ENCODE measurements around the gene NGDN. TPM values are rescaled to one million over a fixed set of nuclear protein-coding genes. Genes with fewer than 3 reads are reported as not detected.

NGDN gene
- total and polyA plus RNA-seq, 2 of the 4 experiments (the other 2 are of a cell fraction) = 48.1 to 49.8 TPM

DNA sequence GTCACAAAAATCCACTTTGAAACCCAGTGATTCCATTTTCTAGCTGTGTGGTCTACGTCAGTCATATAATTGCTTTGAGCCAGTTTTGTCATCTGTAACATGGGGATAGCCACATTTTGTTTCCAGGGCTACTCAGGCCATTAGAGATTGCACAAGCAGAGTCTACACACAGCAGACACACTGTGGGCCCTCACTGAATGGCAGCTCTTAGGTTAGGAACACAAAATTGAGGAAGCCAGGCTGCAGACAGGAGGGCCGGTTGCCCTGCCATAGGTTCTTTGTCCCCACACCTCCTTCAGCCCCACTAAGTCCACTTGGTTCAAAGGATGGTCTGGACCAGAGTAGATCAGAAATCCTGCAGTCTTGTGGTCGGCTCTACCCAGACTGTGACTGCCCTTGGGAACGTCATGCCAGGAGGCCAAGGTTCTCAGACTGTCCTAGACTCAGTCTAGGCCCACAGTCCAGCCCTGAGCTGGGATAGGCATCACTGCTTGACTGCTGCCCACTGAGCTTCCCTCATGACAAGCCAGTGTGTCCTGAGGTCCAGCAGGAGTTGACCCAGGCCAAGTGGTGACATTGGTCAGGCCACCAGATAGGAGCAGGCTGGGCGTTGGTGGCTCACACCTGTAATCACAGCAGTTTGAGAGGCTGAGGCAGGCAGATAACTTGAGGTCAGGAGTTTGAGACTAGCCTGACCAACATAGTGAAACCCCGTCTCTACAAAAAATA is 30.2 kb upstream of the NGDN start (continued):
- no peak for TF ChIP-seq NFE2L2 (IDR thresholded peaks at IDR 0.05; ENCODE audit: low read depth, low read length)

DNA sequence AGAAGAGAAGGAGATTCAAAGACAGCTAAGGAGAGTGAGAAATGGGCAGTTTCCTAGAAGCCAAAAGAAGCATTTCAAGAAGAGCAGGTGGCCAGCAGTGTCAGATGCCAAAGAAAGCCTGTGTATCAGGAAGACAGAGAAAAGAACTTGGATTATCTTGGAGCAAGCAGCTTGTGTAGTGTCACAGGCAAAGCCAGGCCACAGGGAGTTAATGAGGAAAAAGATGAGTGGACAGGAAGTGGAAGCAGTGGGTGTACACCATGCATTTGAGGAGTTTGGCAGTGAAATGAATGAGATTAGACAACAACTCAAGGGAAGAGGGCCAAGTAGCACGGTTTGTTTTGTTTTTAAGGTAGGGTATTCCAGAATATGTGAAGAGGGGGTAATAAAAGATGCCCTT is 28.4 kb upstream of the NGDN start:
- H2AK5ac ChIP-seq (ENCODE audit: low read depth, low read length) = no peak overlapping the region
- DNase-seq (no peak), ATAC-seq (ENCODE audit: low read depth) (no peak)
- no peak overlapping the region for H3K18ac ChIP-seq (ENCODE audit: low read depth, low read length)
- H4K91ac ChIP-seq (ENCODE audit: insufficient read depth, low read depth, low read length) = no peak overlapping the region
- no peak overlapping the region for H4K5ac ChIP-seq (ENCODE audit: low read depth, low read length)
- WGBS, 2 experiments (ENCODE audit: extremely low coverage in 2 of 2, insufficient read length in 1 of 2) = no CpG with 5 or more reads among the region's 1 CpG
- no peak overlapping the region for H2AK9ac ChIP-seq (replicated peaks; ENCODE audit: low read depth, low read length, poor library complexity)
- H3K27ac ChIP-seq (ENCODE audit: insufficient read depth, low read length) = no peak overlapping the region
- dilution Hi-C loops (cut with HindIII; ENCODE audit: low sequenced_read_pairs, unreplicated experiment) = no loop called here
- H3K4me2 ChIP-seq (ENCODE audit: low read depth, low read length) = no peak overlapping the region
- in situ Hi-C loops (cut with MboI; ENCODE audit: low sequenced_read_pairs) = no loop called here
- no peak overlapping the region for H2BK120ac ChIP-seq (ENCODE audit: low read depth, low read length)
- no peak overlapping the region for H2BK15ac ChIP-seq (ENCODE audit: low read depth, low read length)
- H3K4me1 ChIP-seq (ENCODE audit: control insufficient read depth, insufficient read depth, low read length) = no peaks in the 10 kb centered on the region
- H3K9me1 ChIP-seq (ENCODE audit: insufficient read depth, low read length) = no peaks in the 10 kb centered on the region; the same call in 1 of the 2 replicates
- H3K79me1 ChIP-seq (ENCODE audit: low read depth in 1 of 2, low read length in 2 of 2) = no peaks in the 10 kb centered on the region
- no peak overlapping the region for H3K4ac ChIP-seq (ENCODE audit: low read depth, low read length)
- no peaks in the 10 kb centered on the region for H3K36me3 ChIP-seq (ENCODE audit: control insufficient read depth, insufficient read depth, low read length)
- intact Hi-C loops (cut with micrococcal nuclease) = no loop called here
- H3K4me3 ChIP-seq (ENCODE audit: insufficient read depth, low read depth, low read length) = no peak overlapping the region
- no peak overlapping the region for H3K14ac ChIP-seq (replicated peaks; ENCODE audit: low read depth, low read length)
- H4K20me1 ChIP-seq (ENCODE audit: insufficient read depth, low read length) = no peaks in the 10 kb centered on the region
- no peak overlapping the region for H4K8ac ChIP-seq (ENCODE audit: low read depth in 2 of 2, low read length in 2 of 2)
- no peak overlapping the region for H3K9ac ChIP-seq (ENCODE audit: low read depth, low read length)
- no peak overlapping the region for H2AFZ ChIP-seq (replicated peaks; ENCODE audit: low read length, poor library complexity)
- H2BK5ac ChIP-seq (ENCODE audit: low read depth, low read length, poor library complexity, severe bottlenecking) = no peak overlapping the region
- H3K56ac ChIP-seq (ENCODE audit: extremely low read depth, insufficient read depth, low read length) = no peak overlapping the region
- ChIA-PET CTCF (no interaction called here), POLR2A (ENCODE audit: unreplicated experiment) (no interaction called here)
- H2BK20ac ChIP-seq (ENCODE audit: low read depth, low read length) = no peak overlapping the region
- BruUV-seq (replicated peaks) = no TSS peak
- peaks cover 34% of the 10 kb centered on the region for H3K27me3 ChIP-seq (ENCODE audit: control insufficient read depth, insufficient read depth, low read length)
- no peak overlapping the region for H3K23ac ChIP-seq (ENCODE audit: low read depth, low read length)
- H3K9me3 ChIP-seq (ENCODE audit: control insufficient read depth, insufficient read depth, low read length) = no peaks in the 10 kb centered on the region
- TF ChIP-seq SMC3 (IDR thresholded peaks at IDR 0.05; ENCODE audit: low read depth, low read length) (no peak), RFX5 (IDR thresholded peaks at IDR 0.05; ENCODE audit: low read depth, low read length) (no peak), CHD1 (IDR thresholded peaks at IDR 0.05; ENCODE audit: low read depth, low read length) (no peak), CEBPB (IDR thresholded peaks at IDR 0.05; ENCODE audit: low read depth, low read length) (no peak), NFE2L2 (IDR thresholded peaks at IDR 0.05; ENCODE audit: low read depth, low read length) (no peak), FOS (IDR thresholded peaks at IDR 0.05; ENCODE audit: low read depth, low read length) (no peak), RAD21 (IDR thresholded peaks at IDR 0.05; ENCODE audit: low read length) (no peak), MAZ (IDR thresholded peaks at IDR 0.05; ENCODE audit: borderline replicate concordance, low read depth, low read length) (no peak), RCOR1 (IDR thresholded peaks at IDR 0.05; ENCODE audit: insufficient replicate concordance, low read length) (no peak), MAFK (IDR thresholded peaks at IDR 0.05; ENCODE audit: low read depth, low read length) (no peak)
- TF ChIP-seq, protein P1, sequence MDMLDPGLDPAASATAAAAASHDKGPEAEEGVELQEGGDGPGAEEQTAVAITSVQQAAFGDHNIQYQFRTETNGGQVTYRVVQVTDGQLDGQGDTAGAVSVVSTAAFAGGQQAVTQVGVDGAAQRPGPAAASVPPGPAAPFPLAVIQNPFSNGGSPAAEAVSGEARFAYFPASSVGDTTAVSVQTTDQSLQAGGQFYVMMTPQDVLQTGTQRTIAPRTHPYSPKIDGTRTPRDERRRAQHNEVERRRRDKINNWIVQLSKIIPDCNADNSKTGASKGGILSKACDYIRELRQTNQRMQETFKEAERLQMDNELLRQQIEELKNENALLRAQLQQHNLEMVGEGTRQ (IDR thresholded peaks at IDR 0.05; ENCODE audit: low read depth, low read length) = no peak
- TF ChIP-seq, protein P2, sequence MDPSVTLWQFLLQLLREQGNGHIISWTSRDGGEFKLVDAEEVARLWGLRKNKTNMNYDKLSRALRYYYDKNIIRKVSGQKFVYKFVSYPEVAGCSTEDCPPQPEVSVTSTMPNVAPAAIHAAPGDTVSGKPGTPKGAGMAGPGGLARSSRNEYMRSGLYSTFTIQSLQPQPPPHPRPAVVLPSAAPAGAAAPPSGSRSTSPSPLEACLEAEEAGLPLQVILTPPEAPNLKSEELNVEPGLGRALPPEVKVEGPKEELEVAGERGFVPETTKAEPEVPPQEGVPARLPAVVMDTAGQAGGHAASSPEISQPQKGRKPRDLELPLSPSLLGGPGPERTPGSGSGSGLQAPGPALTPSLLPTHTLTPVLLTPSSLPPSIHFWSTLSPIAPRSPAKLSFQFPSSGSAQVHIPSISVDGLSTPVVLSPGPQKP (IDR thresholded peaks at IDR 0.05; ENCODE audit: borderline replicate concordance, low read depth, low read length) = no peak
- TF ChIP-seq, protein P3, sequence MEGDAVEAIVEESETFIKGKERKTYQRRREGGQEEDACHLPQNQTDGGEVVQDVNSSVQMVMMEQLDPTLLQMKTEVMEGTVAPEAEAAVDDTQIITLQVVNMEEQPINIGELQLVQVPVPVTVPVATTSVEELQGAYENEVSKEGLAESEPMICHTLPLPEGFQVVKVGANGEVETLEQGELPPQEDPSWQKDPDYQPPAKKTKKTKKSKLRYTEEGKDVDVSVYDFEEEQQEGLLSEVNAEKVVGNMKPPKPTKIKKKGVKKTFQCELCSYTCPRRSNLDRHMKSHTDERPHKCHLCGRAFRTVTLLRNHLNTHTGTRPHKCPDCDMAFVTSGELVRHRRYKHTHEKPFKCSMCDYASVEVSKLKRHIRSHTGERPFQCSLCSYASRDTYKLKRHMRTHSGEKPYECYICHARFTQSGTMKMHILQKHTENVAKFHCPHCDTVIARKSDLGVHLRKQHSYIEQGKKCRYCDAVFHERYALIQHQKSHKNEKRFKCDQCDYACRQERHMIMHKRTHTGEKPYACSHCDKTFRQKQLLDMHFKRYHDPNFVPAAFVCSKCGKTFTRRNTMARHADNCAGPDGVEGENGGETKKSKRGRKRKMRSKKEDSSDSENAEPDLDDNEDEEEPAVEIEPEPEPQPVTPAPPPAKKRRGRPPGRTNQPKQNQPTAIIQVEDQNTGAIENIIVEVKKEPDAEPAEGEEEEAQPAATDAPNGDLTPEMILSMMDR (conservative IDR thresholded peaks at IDR 0.05; ENCODE audit: low read depth, low read length) = no peak

All from IMR-90 (cell line).